Measurements from ENCODE around the gene MLN. TPM values are rescaled to one million over a fixed set of nuclear protein-coding genes. Genes with fewer than 3 reads are reported as not detected.

Gene MLN
- total and polyA plus RNA-seq, 2 donors (not counting 3 experiments of a cell fraction or from before 2014, with no cell fraction given) = not detected

GRCh38 chr6:33830635-33831240 lies 26.9 kb upstream of the MLN start:
- ChIA-PET CTCF (no interaction called here), POLR2A (no interaction called here)
- dilution Hi-C loops (cut with MboI; ENCODE audit: extremely low pct_ligation_motif_present, low sequenced_read_pairs) (no loop called here), intact Hi-C loops (cut with micrococcal nuclease) (no loop called here)
- Histone ChIP-seq H3K4me2 (ENCODE audit: insufficient read depth, low read length) (no peak overlapping the region), H3K27ac (ENCODE audit: insufficient read depth, low read depth, low read length) (no peak overlapping the region), H3K36me3 (ENCODE audit: control insufficient read depth in 2 of 2, extremely low read depth in 1 of 2, insufficient read depth in 2 of 2, low read length in 2 of 2) (no peaks in the 10 kb centered on the region), H3K79me2 (ENCODE audit: control insufficient read depth, insufficient read depth, low read length) (no peaks in the 10 kb centered on the region), H3K4me3 (replicated peaks in 1 of 3; ENCODE audit: insufficient read depth in 1 of 3, low read depth in 1 of 3, low read length in 3 of 3) (no peak overlapping the region), H3K9me1 (replicated peaks; ENCODE audit: control insufficient read depth, extremely low read depth, insufficient read depth, low read length) (no peaks in the 10 kb centered on the region), H3K27me3 (ENCODE audit: control insufficient read depth in 2 of 2, insufficient read depth in 2 of 2, low read length in 2 of 2) (peaks cover 19 to 20% of the 10 kb centered on the region in 2 experiments), H3K9ac (replicated peaks; ENCODE audit: extremely low read depth, insufficient read depth, low read length) (no peak overlapping the region), H3K4me1 (ENCODE audit: control insufficient read depth, extremely low read depth, insufficient read depth, low read length) (no peaks in the 10 kb centered on the region), H3K9me3 (replicated peaks; ENCODE audit: control insufficient read depth, insufficient read depth, low read length) (no peaks in the 10 kb centered on the region), H2AFZ (ENCODE audit: low read depth, low read length) (no peak overlapping the region), H4K20me1 (replicated peaks; ENCODE audit: control insufficient read depth, extremely low read depth, insufficient read depth, low read length) (no peaks in the 10 kb centered on the region)
- FAIRE-seq = no peak
- BruUV-seq (replicated peaks) = no TSS peak
- DNase-seq (ENCODE audit: low read depth, low spot score) = no peak
- TF ChIP-seq FOS (IDR thresholded peaks at IDR 0.05; ENCODE audit: borderline replicate concordance, insufficient read depth, low read length) = no peak
- TF ChIP-seq CTCF (IDR thresholded peaks at IDR 0.05; ENCODE audit: extremely low read depth in 1 of 2, insufficient read depth in 1 of 2, low read depth in 1 of 2, low read length in 2 of 2) = no peak
- no peak for TF ChIP-seq POLR2A (IDR thresholded peaks at IDR 0.05; ENCODE audit: low read depth, low read length)
- no peak for TF ChIP-seq GATA2 (IDR thresholded peaks at IDR 0.05; ENCODE audit: insufficient read depth, insufficient read length, low read depth, low read length)
- TF ChIP-seq EZH2 (IDR thresholded peaks at IDR 0.05; ENCODE audit: borderline replicate concordance, low read depth, low read length, severe bottlenecking) = no peak
